GM06990 (cell line): ENCODE data around the gene VPS26C.

Source experiments
- DNase-seq: peaks from one replicate; pipeline ENCODE4 v3.0.0-alpha.2; 2011; ENCODE audit not compliant: insufficient read length; ENCODE audit errors: extremely low read depth
- H3K27me3 ChIP-seq: replicated peaks from 2 replicates; pipeline ENCODE4 v1.6.0; 2011; ENCODE audit warnings: low read length; ENCODE audit not compliant: control insufficient read depth, insufficient read depth
- H3K36me3 ChIP-seq: 2 replicates; pipeline ENCODE4 v1.5.1; 2011; ENCODE audit warnings: low read length; ENCODE audit not compliant: control insufficient read depth, insufficient read depth
- H3K4me3 ChIP-seq: replicated peaks from 2 replicates; pipeline ENCODE4 v1.5.1; 2011; ENCODE audit warnings: low read depth, mild to moderate bottlenecking, control low read depth, low read length
- TF ChIP-seq, protein P1 (sequence below): IDR thresholded peaks from 2 replicates; pipeline ENCODE4 v1.5.1; 2011; ENCODE audit warnings: low read length, control low read depth, mild to moderate bottlenecking, inconsistent platforms; ENCODE audit not compliant: insufficient read depth, poor library complexity, severe bottlenecking

VPS26C gene

DNA sequence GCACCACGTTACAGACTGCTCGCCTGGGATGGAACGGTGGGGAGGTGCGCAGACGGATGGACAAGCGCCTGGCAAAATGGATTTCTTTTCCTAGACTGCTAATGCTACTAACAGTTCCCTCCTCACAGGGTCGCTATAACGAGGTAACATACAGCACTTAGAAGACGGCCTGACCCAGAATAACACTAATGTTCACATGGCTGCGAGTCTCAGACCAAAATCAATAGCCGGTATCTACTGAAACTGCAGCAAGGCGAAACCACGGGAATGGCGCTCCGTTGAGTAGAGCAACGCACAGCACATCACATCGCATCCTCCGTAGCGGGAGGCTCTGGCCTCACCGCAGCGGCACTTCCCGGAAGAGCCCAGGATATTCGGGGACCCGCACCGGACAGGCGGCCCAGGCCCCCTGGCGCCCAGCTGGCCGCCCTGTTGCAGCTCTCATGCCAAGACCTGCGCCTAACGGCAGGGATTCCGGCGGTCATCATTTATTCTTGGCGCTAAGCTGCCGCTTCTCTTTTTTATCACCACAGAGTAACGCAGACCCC lies 46.6 kb downstream of the VPS26C start:
- Histone ChIP-seq H3K4me3 (peak overlapping the region; percentile 73), H3K36me3 (peaks cover 8% of the 10 kb centered on the region), H3K27me3 (no peaks in the 10 kb centered on the region)
- TF ChIP-seq, protein P1, sequence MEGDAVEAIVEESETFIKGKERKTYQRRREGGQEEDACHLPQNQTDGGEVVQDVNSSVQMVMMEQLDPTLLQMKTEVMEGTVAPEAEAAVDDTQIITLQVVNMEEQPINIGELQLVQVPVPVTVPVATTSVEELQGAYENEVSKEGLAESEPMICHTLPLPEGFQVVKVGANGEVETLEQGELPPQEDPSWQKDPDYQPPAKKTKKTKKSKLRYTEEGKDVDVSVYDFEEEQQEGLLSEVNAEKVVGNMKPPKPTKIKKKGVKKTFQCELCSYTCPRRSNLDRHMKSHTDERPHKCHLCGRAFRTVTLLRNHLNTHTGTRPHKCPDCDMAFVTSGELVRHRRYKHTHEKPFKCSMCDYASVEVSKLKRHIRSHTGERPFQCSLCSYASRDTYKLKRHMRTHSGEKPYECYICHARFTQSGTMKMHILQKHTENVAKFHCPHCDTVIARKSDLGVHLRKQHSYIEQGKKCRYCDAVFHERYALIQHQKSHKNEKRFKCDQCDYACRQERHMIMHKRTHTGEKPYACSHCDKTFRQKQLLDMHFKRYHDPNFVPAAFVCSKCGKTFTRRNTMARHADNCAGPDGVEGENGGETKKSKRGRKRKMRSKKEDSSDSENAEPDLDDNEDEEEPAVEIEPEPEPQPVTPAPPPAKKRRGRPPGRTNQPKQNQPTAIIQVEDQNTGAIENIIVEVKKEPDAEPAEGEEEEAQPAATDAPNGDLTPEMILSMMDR: peak; percentile 7
- no peak for DNase-seq

DNA sequence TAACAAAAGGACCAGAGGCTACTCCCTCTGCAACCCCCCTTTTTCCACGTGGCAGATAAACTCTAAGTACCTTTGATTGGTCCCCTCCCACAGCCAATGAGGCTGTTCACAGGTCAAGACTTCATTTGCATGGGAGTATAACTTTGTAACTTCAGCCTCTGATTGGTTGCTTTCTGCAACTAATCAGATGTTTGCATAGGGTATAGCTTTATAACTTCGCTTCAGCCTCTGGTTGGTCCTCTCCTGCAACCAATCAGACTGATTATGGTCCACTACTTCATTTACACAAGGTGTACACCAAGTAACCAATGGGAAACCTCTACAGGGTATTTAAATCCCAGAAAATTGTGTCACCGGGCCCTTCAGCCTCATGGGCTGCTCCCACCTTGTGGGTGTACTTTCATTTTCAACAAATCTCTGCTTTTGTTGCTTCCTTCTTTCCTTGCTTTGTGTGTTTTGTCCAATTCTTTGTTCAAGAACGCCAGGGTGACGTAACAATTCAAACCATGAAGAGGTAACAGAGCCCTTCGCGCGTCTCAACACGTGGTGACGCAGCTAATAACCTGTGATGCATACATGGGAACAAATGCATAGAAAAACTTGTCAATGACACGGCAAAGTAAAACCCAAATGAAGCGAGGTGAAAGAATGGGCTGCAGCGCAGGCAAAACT lies 47.2 kb downstream of the VPS26C start:
- H3K4me3 ChIP-seq: peak overlapping the region; percentile 73
- DNase-seq: no peak
- TF ChIP-seq, protein P1: no peak
- no peaks in the 10 kb centered on the region for H3K27me3 ChIP-seq
- H3K36me3 ChIP-seq: peaks cover 5% of the 10 kb centered on the region

DNA sequence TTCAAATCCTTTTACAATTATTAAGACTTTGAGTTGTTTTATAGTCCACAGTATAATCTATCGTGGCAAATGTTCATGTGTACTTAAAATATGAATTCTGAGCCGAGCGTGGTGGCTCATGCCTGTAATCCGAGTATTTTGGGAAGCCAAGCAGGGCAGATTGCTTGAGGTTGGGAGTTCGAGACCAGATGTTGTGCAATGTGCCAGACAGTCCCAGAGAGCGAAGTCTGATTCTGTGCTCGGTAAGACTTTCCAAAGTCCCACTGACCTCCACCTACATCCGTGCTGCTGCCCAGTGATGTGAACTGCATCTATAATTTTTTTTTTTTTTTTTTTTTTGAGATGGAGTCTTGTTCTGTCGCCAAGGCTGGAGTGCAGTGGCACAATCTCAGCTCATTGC lies 52.2 kb downstream of the VPS26C start:
- TF ChIP-seq, protein P1: no peak
- Histone ChIP-seq H3K4me3 (no peak overlapping the region), H3K36me3 (no peaks in the 10 kb centered on the region), H3K27me3 (no peaks in the 10 kb centered on the region)
- DNase-seq: no peak

DNA sequence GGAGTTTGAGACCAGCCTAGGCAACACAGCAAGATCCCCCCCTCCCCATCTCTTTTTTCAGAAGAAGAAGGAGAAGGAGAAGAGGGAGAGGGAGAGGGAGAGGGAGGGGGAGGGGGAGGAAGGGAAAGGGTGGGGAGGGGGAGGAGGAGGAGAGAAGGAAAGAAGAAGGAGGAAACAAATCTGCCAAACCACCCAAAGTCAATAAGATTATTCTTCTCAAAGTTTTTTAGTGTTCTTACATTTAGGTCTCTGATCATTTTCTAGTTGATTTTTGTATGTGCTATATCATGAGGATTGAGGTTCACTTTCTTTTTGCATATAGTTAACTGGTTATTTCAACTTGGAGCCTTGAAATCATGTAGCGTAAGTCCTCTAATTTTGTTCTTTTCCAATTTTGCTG lies 56.3 kb downstream of the VPS26C start:
- Histone ChIP-seq H3K27me3 (no peaks in the 10 kb centered on the region), H3K4me3 (no peak overlapping the region), H3K36me3 (no peaks in the 10 kb centered on the region)
- no peak for DNase-seq
- TF ChIP-seq, protein P1: no peak

DNA sequence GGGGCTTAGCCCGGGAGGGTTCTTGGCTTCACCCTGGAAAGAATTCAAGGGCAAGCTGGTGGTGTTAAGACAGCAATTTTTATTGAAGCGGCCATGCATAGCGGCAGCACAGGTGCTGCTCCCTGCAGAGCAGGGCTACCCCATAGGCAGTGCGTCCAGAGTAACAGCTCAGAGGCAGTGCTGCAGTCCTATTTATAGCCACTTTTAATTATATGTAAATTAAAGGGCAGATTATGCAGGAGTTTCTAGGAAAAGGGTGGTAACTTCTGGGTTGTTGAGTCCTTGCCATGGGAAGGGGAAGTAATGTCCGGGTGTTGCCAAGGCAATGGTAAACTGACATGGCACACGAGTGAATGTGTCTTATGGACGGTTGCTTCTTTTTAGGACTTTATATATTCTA lies 57.0 kb downstream of the VPS26C start:
- TF ChIP-seq, protein P1: no peak
- H3K4me3 ChIP-seq: no peak overlapping the region
- H3K36me3 ChIP-seq: no peaks in the 10 kb centered on the region
- peak; percentile 28 for DNase-seq
- no peaks in the 10 kb centered on the region for H3K27me3 ChIP-seq
